Measurements from ENCODE around the gene HYAL3.
A peak's percentile ranks its signal among the peaks of the same experiment; 100 is the strongest.

Gene HYAL3

GRCh38 chr3:50318163-50318562, 19.0 kb upstream of the HYAL3 start:
- Histone ChIP-seq H3K79me2 (ENCODE audit: control insufficient read depth, insufficient read depth, low read length, poor library complexity) (peaks cover 15% of the 10 kb centered on the region), H3K27me3 (ENCODE audit: insufficient read depth, low read length) (no peaks in the 10 kb centered on the region), H3K36me3 (ENCODE audit: control insufficient read depth in 1 of 2, insufficient read depth in 2 of 2, low read length in 2 of 2) (peaks cover 29% of the 10 kb centered on the region in 2 experiments), H3K4me1 (ENCODE audit: control insufficient read depth in 1 of 2, insufficient read depth in 2 of 2, low read length in 2 of 2) (peaks cover 40% of the 10 kb centered on the region in 2 experiments), H2BK12ac (ENCODE audit: low read length) (no peak overlapping the region), H2AK5ac (ENCODE audit: low read length) (no peak overlapping the region), H4K12ac (ENCODE audit: low read depth, low read length) (no peak overlapping the region), H2BK5ac (ENCODE audit: low read depth, low read length, poor library complexity) (no peak overlapping the region), H3K4me3 (ENCODE audit: low read depth, low read length) (no peak overlapping the region), H3K79me1 (ENCODE audit: low read length) (peaks cover 16% of the 10 kb centered on the region), H3K23ac (ENCODE audit: low read length) (no peak overlapping the region), H3K14ac (ENCODE audit: low read length) (no peak overlapping the region), H4K8ac (ENCODE audit: low read depth, low read length) (no peak overlapping the region), H2BK120ac (ENCODE audit: insufficient read depth, low read length, poor library complexity) (no peak overlapping the region), H3K4ac (ENCODE audit: low read depth, low read length) (no peak overlapping the region), H3K9me3 (ENCODE audit: insufficient read depth, low read depth, low read length) (peaks cover 2% of the 10 kb centered on the region), H2AFZ (ENCODE audit: insufficient read depth, low read length, poor library complexity) (no peak overlapping the region), H3K4me2 (ENCODE audit: low read length) (no peak overlapping the region), H3K27ac (ENCODE audit: low read depth, low read length) (peak overlapping the region; percentile 6), H3K9ac (ENCODE audit: low read length) (no peak overlapping the region), H4K91ac (ENCODE audit: low read depth, low read length) (no peak overlapping the region), H3K18ac (ENCODE audit: low read length) (no peak overlapping the region)
- no peak for DNase-seq
- no CpG with 5 or more reads among the region's 11 CpGs for WGBS (ENCODE audit: extremely low coverage, insufficient coverage, insufficient read length)

GRCh38 chr3:50317300-50317699, 18.1 kb upstream of the HYAL3 start:
- WGBS (ENCODE audit: extremely low coverage, insufficient coverage, insufficient read length), result no CpG with 5 or more reads among the region's 6 CpGs
- Histone ChIP-seq H2BK5ac (ENCODE audit: low read depth, low read length, poor library complexity) (no peak overlapping the region), H2AFZ (ENCODE audit: insufficient read depth, low read length, poor library complexity) (no peak overlapping the region), H3K27ac (ENCODE audit: low read depth, low read length) (peak overlapping the region; percentile 62), H3K9me3 (ENCODE audit: insufficient read depth, low read depth, low read length) (peaks cover 2% of the 10 kb centered on the region), H3K36me3 (ENCODE audit: control insufficient read depth in 1 of 2, insufficient read depth in 2 of 2, low read length in 2 of 2) (peaks cover 29% of the 10 kb centered on the region in 2 experiments), H3K4me1 (ENCODE audit: control insufficient read depth in 1 of 2, insufficient read depth in 2 of 2, low read length in 2 of 2) (peaks cover 32% of the 10 kb centered on the region in 2 experiments), H4K8ac (ENCODE audit: low read depth, low read length) (no peak overlapping the region), H3K9ac (ENCODE audit: low read length) (no peak overlapping the region), H3K14ac (ENCODE audit: low read length) (no peak overlapping the region), H3K18ac (ENCODE audit: low read length) (no peak overlapping the region), H4K91ac (ENCODE audit: low read depth, low read length) (no peak overlapping the region), H3K27me3 (ENCODE audit: insufficient read depth, low read length) (no peaks in the 10 kb centered on the region), H3K4me2 (ENCODE audit: low read length) (peak overlapping the region; percentile 40), H3K79me2 (ENCODE audit: control insufficient read depth, insufficient read depth, low read length, poor library complexity) (peaks cover 14% of the 10 kb centered on the region), H4K12ac (ENCODE audit: low read depth, low read length) (no peak overlapping the region), H3K79me1 (ENCODE audit: low read length) (peaks cover 14% of the 10 kb centered on the region), H2BK12ac (ENCODE audit: low read length) (peak overlapping the region; percentile 0), H2BK120ac (ENCODE audit: insufficient read depth, low read length, poor library complexity) (no peak overlapping the region), H2AK5ac (ENCODE audit: low read length) (no peak overlapping the region), H3K23ac (ENCODE audit: low read length) (no peak overlapping the region), H3K4me3 (ENCODE audit: low read depth, low read length) (no peak overlapping the region), H3K4ac (ENCODE audit: low read depth, low read length) (no peak overlapping the region)
- DNase-seq, result no peak

GRCh38 chr3:50316657-50317242, 17.5 kb upstream of the HYAL3 start:
- no peak overlapping the region for H2BK120ac ChIP-seq (ENCODE audit: insufficient read depth, low read length, poor library complexity)
- H2BK12ac ChIP-seq (ENCODE audit: low read length), result no peak overlapping the region

GRCh38 chr3:50314816-50315215, 15.6 kb upstream of the HYAL3 start:
- H3K27me3 ChIP-seq (ENCODE audit: insufficient read depth, low read length), result no peaks in the 10 kb centered on the region
- no peak for DNase-seq
- no peak overlapping the region for H4K91ac ChIP-seq (ENCODE audit: low read depth, low read length)
- no peaks in the 10 kb centered on the region for H3K79me2 ChIP-seq (ENCODE audit: control insufficient read depth, insufficient read depth, low read length, poor library complexity)
- no peak overlapping the region for H2BK120ac ChIP-seq (ENCODE audit: insufficient read depth, low read length, poor library complexity)
- H2BK5ac ChIP-seq (ENCODE audit: low read depth, low read length, poor library complexity), result no peak overlapping the region
- H3K4me1 ChIP-seq (ENCODE audit: control insufficient read depth in 1 of 2, insufficient read depth in 2 of 2, low read length in 2 of 2), result peaks cover 20 to 21% of the 10 kb centered on the region in 2 experiments
- no CpG with 5 or more reads among the region's 4 CpGs for WGBS (ENCODE audit: extremely low coverage, insufficient coverage, insufficient read length)
- H3K27ac ChIP-seq (ENCODE audit: low read depth, low read length), result no peak overlapping the region
- H4K8ac ChIP-seq (ENCODE audit: low read depth, low read length), result no peak overlapping the region
- H3K4me3 ChIP-seq (ENCODE audit: low read depth, low read length), result no peak overlapping the region
- H3K9ac ChIP-seq (ENCODE audit: low read length), result no peak overlapping the region
- no peak overlapping the region for H3K4me2 ChIP-seq (ENCODE audit: low read length)
- no peak overlapping the region for H3K4ac ChIP-seq (ENCODE audit: low read depth, low read length)
- no peak overlapping the region for H3K18ac ChIP-seq (ENCODE audit: low read length)
- H3K23ac ChIP-seq (ENCODE audit: low read length), result no peak overlapping the region
- H3K9me3 ChIP-seq (ENCODE audit: insufficient read depth, low read depth, low read length), result peaks cover 2% of the 10 kb centered on the region
- H2AK5ac ChIP-seq (ENCODE audit: low read length), result no peak overlapping the region
- no peak overlapping the region for H2BK12ac ChIP-seq (ENCODE audit: low read length)
- no peak overlapping the region for H3K14ac ChIP-seq (ENCODE audit: low read length)
- H4K12ac ChIP-seq (ENCODE audit: low read depth, low read length), result no peak overlapping the region
- no peaks in the 10 kb centered on the region for H3K79me1 ChIP-seq (ENCODE audit: low read length)
- no peak overlapping the region for H2AFZ ChIP-seq (ENCODE audit: insufficient read depth, low read length, poor library complexity)
- peaks cover 27% of the 10 kb centered on the region in 2 experiments for H3K36me3 ChIP-seq (ENCODE audit: control insufficient read depth in 1 of 2, insufficient read depth in 2 of 2, low read length in 2 of 2)

More at GRCh38 chr3:50316657-50317242, 17.5 kb upstream of the HYAL3 start:
- Histone ChIP-seq H4K91ac (ENCODE audit: low read depth, low read length) (no peak overlapping the region), H4K12ac (ENCODE audit: low read depth, low read length) (no peak overlapping the region), H3K4ac (ENCODE audit: low read depth, low read length) (no peak overlapping the region), H3K79me2 (ENCODE audit: control insufficient read depth, insufficient read depth, low read length, poor library complexity) (peaks cover 10% of the 10 kb centered on the region), H3K27me3 (ENCODE audit: insufficient read depth, low read length) (no peaks in the 10 kb centered on the region), H2BK5ac (ENCODE audit: low read depth, low read length, poor library complexity) (no peak overlapping the region), H3K9me3 (ENCODE audit: insufficient read depth, low read depth, low read length) (peaks cover 2% of the 10 kb centered on the region), H3K14ac (ENCODE audit: low read length) (no peak overlapping the region), H3K9ac (ENCODE audit: low read length) (no peak overlapping the region), H3K79me1 (ENCODE audit: low read length) (peaks cover 8% of the 10 kb centered on the region), H2AK5ac (ENCODE audit: low read length) (no peak overlapping the region), H3K4me1 (ENCODE audit: control insufficient read depth in 1 of 2, insufficient read depth in 2 of 2, low read length in 2 of 2) (peaks cover 27 to 28% of the 10 kb centered on the region in 2 experiments), H3K18ac (ENCODE audit: low read length) (peak overlapping the region; percentile 31), H3K4me3 (ENCODE audit: low read depth, low read length) (no peak overlapping the region), H3K4me2 (ENCODE audit: low read length) (peak overlapping the region; percentile 40), H4K8ac (ENCODE audit: low read depth, low read length) (no peak overlapping the region), H3K27ac (ENCODE audit: low read depth, low read length) (peak overlapping the region; percentile 62), H3K23ac (ENCODE audit: low read length) (no peak overlapping the region), H3K36me3 (ENCODE audit: control insufficient read depth in 1 of 2, insufficient read depth in 2 of 2, low read length in 2 of 2) (peaks cover 29% of the 10 kb centered on the region in 2 experiments), H2AFZ (ENCODE audit: insufficient read depth, low read length, poor library complexity) (no peak overlapping the region)
- no CpG with 5 or more reads among the region's 9 CpGs for WGBS (ENCODE audit: extremely low coverage, insufficient coverage, insufficient read length)
- peak; percentile 53 to 63 for DNase-seq
